ENCODE results near the gene TCF12.

The TCF12 gene

GRCh38 chr15:56879502-56879901 is 38.9 kb upstream of the TCF12 start:
- Histone ChIP-seq H3K4me3 (ENCODE audit: low read depth, low read length) (no peak overlapping the region), H3K27me3 (no peaks in the 10 kb centered on the region), H3K4me1 (no peaks in the 10 kb centered on the region), H3K36me3 (no peaks in the 10 kb centered on the region), H3K9me3 (no peaks in the 10 kb centered on the region)
- DNase-seq, result no peak
- TF ChIP-seq CTCF (IDR thresholded peaks at IDR 0.05; ENCODE audit: low read depth, low read length), result no peak

GRCh38 chr15:56883088-56883487 is 35.4 kb upstream of the TCF12 start:
- Histone ChIP-seq H3K4me3 (ENCODE audit: low read depth, low read length) (no peak overlapping the region), H3K27me3 (no peaks in the 10 kb centered on the region), H3K36me3 (no peaks in the 10 kb centered on the region), H3K4me1 (peaks cover 5% of the 10 kb centered on the region), H3K9me3 (no peaks in the 10 kb centered on the region)
- no peak for DNase-seq
- TF ChIP-seq CTCF (IDR thresholded peaks at IDR 0.05; ENCODE audit: low read depth, low read length), result no peak

GRCh38 chr15:56886363-56886931 is 32.0 kb upstream of the TCF12 start:
- Histone ChIP-seq H3K4me3 (ENCODE audit: low read depth, low read length) (peak overlapping the region; percentile 73), H3K4me1 (peaks cover 5% of the 10 kb centered on the region)
- DNase-seq, result no peak

GRCh38 chr15:56886932-56887781 is 31.3 kb upstream of the TCF12 start:
- peaks cover 5% of the 10 kb centered on the region for H3K4me1 ChIP-seq
- H3K36me3 ChIP-seq, result no peaks in the 10 kb centered on the region
- peak; percentile 95 for DNase-seq
- no peaks in the 10 kb centered on the region for H3K9me3 ChIP-seq
- H3K4me3 ChIP-seq (ENCODE audit: low read depth, low read length), result peak overlapping the region; percentile 73
- H3K27me3 ChIP-seq, result no peaks in the 10 kb centered on the region
- peak; percentile 17; the same call in 1 of the 2 replicates for TF ChIP-seq CTCF (IDR thresholded peaks at IDR 0.05; ENCODE audit: low read depth, low read length)

More at GRCh38 chr15:56886363-56886931, 32.0 kb upstream of the TCF12 start:
- H3K27me3 ChIP-seq, result no peaks in the 10 kb centered on the region
- TF ChIP-seq CTCF (IDR thresholded peaks at IDR 0.05; ENCODE audit: low read depth, low read length), result no peak
- no peaks in the 10 kb centered on the region for H3K36me3 ChIP-seq
- no peaks in the 10 kb centered on the region for H3K9me3 ChIP-seq

GRCh38 chr15:56887782-56888438 is 30.5 kb upstream of the TCF12 start:
- H3K4me3 ChIP-seq (ENCODE audit: low read depth, low read length), result peak overlapping the region; percentile 73
- H3K27me3 ChIP-seq, result no peaks in the 10 kb centered on the region
- H3K9me3 ChIP-seq, result no peaks in the 10 kb centered on the region
- no peak for DNase-seq
- no peaks in the 10 kb centered on the region for H3K36me3 ChIP-seq
- no peak for TF ChIP-seq CTCF (IDR thresholded peaks at IDR 0.05; ENCODE audit: low read depth, low read length)
- H3K4me1 ChIP-seq, result peaks cover 5% of the 10 kb centered on the region
